Large intestine (tissue), 3 donors: ENCODE data around the gene KCNAB2. TPM values are rescaled to one million over a fixed set of nuclear protein-coding genes. Genes with fewer than 3 reads are reported as not detected.

Experiments used
- DNase-seq, 2 donors: peaks; one replicate each; pipeline versions ENCODE4 v3.0.0 to v3.0.0-alpha.2; 2013
- H3K27ac ChIP-seq: one replicate; pipeline ENCODE4 v1.5.1; 2013; ENCODE audit warnings: low read length
- H3K27me3 ChIP-seq: 2 replicates; pipeline ENCODE4 v1.6.1; 2013; ENCODE audit warnings: low read length; ENCODE audit not compliant: control insufficient read depth, insufficient read depth
- H3K36me3 ChIP-seq: 2 replicates; pipeline ENCODE4 v1.6.1; 2013; ENCODE audit warnings: low read length; ENCODE audit not compliant: control insufficient read depth, insufficient read depth
- H3K4me1 ChIP-seq: one replicate; pipeline ENCODE4 v1.6.1; 2013; ENCODE audit warnings: low read length; ENCODE audit not compliant: control insufficient read depth, insufficient read depth
- H3K4me3 ChIP-seq: one replicate; pipeline ENCODE4 v1.5.1; 2013; ENCODE audit warnings: low read length
- H3K9me3 ChIP-seq: one replicate; pipeline ENCODE4 v1.6.1; 2013; ENCODE audit warnings: mild to moderate bottlenecking, low read depth, low read length, moderate library complexity; ENCODE audit not compliant: control insufficient read depth
- WGBS: methylation state at CpG from one replicate; pipeline ENCODE4 v1.1.5; 2013; ENCODE audit warnings: low lambda C conversion rate; ENCODE audit not compliant: insufficient coverage; 5-methylcytosine and 5-hydroxymethylcytosine counted together
- polyA plus RNA-seq: library from polyadenylated mRNA; unstranded; fragments of 120-200 nt; gene quantifications from one replicate; pipeline ENCODE4 v1.2.1, GENCODE V29; 2013

Gene KCNAB2
- polyA plus RNA-seq, 1 donor, result 27.9 TPM

GRCh38 chr1:6041432-6042062 lies 4.1 kb upstream of the KCNAB2 start:
- no peaks in the 10 kb centered on the region for H3K27me3 ChIP-seq
- no peaks in the 10 kb centered on the region for H3K9me3 ChIP-seq
- 100% methylated on average over 1 of the region's 20 CpGs for WGBS
- H3K36me3 ChIP-seq, result peaks cover 8% of the 10 kb centered on the region
- H3K4me1 ChIP-seq, result peaks cover 20% of the 10 kb centered on the region
- H3K27ac ChIP-seq, result no peak overlapping the region
- H3K4me3 ChIP-seq, result no peak overlapping the region
- no peak for DNase-seq

DNA sequence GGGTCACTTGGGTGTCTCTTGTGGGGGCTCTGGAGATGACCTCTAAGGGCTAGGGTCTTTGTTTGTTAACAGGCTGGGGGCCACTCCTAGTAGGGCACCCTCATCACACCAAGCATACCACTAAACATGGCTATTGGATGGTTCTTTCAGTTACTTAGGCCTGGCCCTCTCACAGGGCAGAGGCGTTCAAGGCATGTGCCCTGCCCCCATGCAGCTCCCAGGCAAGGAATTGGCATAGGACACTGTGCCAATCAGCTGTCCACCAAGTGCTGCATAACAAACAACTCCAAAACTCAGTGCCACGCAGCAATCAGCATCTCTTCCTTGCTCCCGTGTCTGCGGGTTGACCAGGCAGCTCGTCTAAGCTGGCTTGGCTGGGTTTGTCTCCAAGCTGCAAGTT lies 2.1 kb upstream of the KCNAB2 start:
- H3K36me3 ChIP-seq, result peaks cover 8% of the 10 kb centered on the region
- peaks cover 20% of the 10 kb centered on the region for H3K4me1 ChIP-seq
- no peak overlapping the region for H3K4me3 ChIP-seq
- no CpG with 5 or more reads among the region's 5 CpGs for WGBS
- no peaks in the 10 kb centered on the region for H3K9me3 ChIP-seq
- H3K27ac ChIP-seq, result no peak overlapping the region
- no peak for DNase-seq
- H3K27me3 ChIP-seq, result no peaks in the 10 kb centered on the region

- H3K4me1 ChIP-seq, result peaks cover 20% of the 10 kb centered on the region
- no peaks in the 10 kb centered on the region for H3K9me3 ChIP-seq
- H3K4me3 ChIP-seq, result no peak overlapping the region
- H3K36me3 ChIP-seq, result peaks cover 8% of the 10 kb centered on the region
- H3K27me3 ChIP-seq, result no peaks in the 10 kb centered on the region
- 100% methylated on average over 2 of the region's 11 CpGs for WGBS
- DNase-seq, result no peak
- peak overlapping the region; percentile 32 for H3K27ac ChIP-seq
Measured at GRCh38 chr1:6044481-6045109, 1.1 kb upstream of the KCNAB2 start.

DNA sequence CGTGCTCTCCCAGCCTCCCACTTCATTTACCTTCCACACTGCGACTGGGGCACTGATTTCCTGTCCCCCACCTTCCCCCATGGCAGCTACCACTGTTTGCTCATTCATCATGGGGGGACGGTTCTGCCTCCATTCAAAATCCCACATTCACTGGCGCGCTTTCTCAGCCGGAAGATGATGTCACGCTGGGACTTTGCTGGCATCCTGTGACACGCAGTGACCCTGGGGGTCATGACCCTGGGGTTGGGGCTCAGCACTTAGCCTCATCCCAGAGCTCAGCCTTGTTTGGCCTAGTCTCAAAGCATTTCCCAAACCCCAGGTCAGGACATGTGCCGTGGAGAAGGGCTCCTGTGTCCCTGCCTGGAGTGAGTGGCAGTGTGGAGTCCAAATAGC lies 582 bp upstream of the KCNAB2 start:
- DNase-seq, result no peak
- Histone ChIP-seq H3K36me3 (peaks cover 8% of the 10 kb centered on the region), H3K27me3 (no peaks in the 10 kb centered on the region), H3K4me1 (peaks cover 20% of the 10 kb centered on the region), H3K9me3 (no peaks in the 10 kb centered on the region), H3K27ac (peak overlapping the region; percentile 32), H3K4me3 (no peak overlapping the region)
- no CpG with 5 or more reads among the region's 9 CpGs for WGBS

DNA sequence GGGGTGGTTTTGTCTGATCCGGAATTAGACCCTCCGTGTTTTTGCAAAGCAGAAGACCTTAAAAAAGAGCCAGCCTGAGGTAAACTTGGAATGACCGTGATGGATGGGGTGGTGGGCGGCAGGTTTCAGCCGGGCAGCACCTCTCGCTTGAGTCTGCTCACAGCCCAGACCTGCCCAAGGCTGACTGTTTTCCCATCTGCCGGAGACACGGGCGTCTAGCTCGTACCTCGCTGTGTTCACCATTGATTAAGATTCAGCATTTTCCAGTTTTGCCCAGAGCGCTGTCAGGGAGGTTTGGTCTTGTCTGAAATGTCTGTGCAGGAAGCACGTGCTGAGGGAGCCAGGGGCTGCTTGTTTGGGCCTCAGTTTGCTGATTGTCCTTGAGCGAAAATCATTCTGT lies 591 bp downstream of the KCNAB2 start:
- Histone ChIP-seq H3K36me3 (peaks cover 2% of the 10 kb centered on the region), H3K27ac (no peak overlapping the region), H3K27me3 (no peaks in the 10 kb centered on the region), H3K4me1 (peaks cover 20% of the 10 kb centered on the region), H3K9me3 (no peaks in the 10 kb centered on the region), H3K4me3 (no peak overlapping the region)
- WGBS, result no CpG with 5 or more reads among the region's 14 CpGs
- DNase-seq, result no peak

DNA sequence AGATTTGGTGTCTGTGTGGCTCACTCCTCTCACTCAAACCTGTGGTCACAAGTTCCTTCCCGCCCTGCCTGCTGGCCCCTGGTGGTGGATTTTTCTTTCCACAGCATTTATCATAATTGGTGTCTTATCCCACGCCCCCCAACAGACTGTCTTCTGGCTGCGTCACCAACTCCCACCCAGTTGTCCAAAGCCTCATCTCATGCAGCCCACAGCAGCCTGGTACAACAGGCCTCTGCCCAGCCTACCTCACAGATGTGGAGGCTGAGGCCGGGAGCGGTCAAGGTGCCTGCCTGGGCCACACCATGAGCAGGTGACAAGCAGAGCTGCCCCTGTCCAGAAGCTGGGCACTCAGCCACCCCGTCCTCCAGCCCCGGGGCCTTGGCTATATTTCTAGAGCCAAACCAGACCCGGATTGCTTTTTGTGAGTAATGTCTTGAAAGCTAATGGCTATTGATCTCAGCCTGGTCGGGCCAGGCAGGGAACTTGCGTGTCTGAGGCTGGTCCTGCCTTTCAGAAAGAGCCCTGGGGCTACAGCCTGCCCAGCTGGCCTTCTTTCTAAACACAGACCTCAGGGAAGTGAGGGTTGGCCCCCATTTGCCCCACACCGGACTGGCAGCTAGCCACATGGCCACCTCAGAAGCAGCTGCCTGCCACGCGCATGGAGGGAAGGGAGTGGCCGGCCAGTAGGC lies 2.6 kb downstream of the KCNAB2 start:
- Histone ChIP-seq H3K4me1 (peaks cover 20% of the 10 kb centered on the region), H3K27ac (no peak overlapping the region), H3K36me3 (no peaks in the 10 kb centered on the region), H3K27me3 (no peaks in the 10 kb centered on the region), H3K4me3 (no peak overlapping the region), H3K9me3 (no peaks in the 10 kb centered on the region)
- no CpG with 5 or more reads among the region's 14 CpGs for WGBS
- no peak for DNase-seq

GRCh38 chr1:6049419-6049818 lies 3.7 kb downstream of the KCNAB2 start:
- Histone ChIP-seq H3K36me3 (no peaks in the 10 kb centered on the region), H3K9me3 (no peaks in the 10 kb centered on the region), H3K27ac (no peak overlapping the region), H3K27me3 (no peaks in the 10 kb centered on the region), H3K4me3 (no peak overlapping the region), H3K4me1 (peaks cover 19% of the 10 kb centered on the region)
- no peak for DNase-seq
- no CpG with 5 or more reads among the region's 6 CpGs for WGBS

DNA sequence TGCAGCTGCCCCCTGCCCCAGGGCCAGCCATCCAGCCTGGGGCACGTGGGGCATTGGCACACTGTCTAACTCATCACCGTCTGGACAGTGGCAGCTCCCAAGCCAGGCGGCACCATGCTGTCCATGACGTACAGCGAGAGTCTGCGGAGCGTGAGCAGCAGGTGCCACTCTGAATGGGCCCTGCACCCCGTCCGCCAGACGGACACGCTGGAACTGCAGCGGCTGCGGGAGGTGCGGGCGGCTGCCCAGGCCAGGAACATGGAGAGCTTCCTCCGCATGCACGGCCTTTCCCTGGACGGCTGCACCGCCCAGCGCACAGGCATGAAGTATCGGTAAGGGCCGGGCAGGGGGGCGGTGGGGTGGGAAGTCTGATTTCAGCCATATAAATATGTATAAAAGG lies 5.7 kb downstream of the KCNAB2 start:
- Histone ChIP-seq H3K4me1 (peaks cover 1% of the 10 kb centered on the region), H3K27ac (no peak overlapping the region), H3K9me3 (no peaks in the 10 kb centered on the region), H3K27me3 (no peaks in the 10 kb centered on the region), H3K4me3 (no peak overlapping the region), H3K36me3 (no peaks in the 10 kb centered on the region)
- no CpG with 5 or more reads among the region's 23 CpGs for WGBS
- no peak for DNase-seq

GRCh38 chr1:6052543-6053205 lies 7.0 kb downstream of the KCNAB2 start:
- Histone ChIP-seq H3K4me3 (no peak overlapping the region), H3K36me3 (no peaks in the 10 kb centered on the region), H3K9me3 (no peaks in the 10 kb centered on the region), H3K4me1 (peaks cover 8% of the 10 kb centered on the region), H3K27ac (no peak overlapping the region), H3K27me3 (no peaks in the 10 kb centered on the region)
- DNase-seq, result peak; percentile 33 to 61
- 10% methylated on average over 2 of the region's 16 CpGs for WGBS

GRCh38 chr1:6053206-6053546 lies 7.5 kb downstream of the KCNAB2 start:
- peaks cover 8% of the 10 kb centered on the region for H3K4me1 ChIP-seq
- no peaks in the 10 kb centered on the region for H3K9me3 ChIP-seq
- H3K36me3 ChIP-seq, result no peaks in the 10 kb centered on the region
- DNase-seq, result no peak
- 17% methylated on average over 1 of the region's 8 CpGs for WGBS
- H3K27ac ChIP-seq, result no peak overlapping the region
- no peak overlapping the region for H3K4me3 ChIP-seq
- H3K27me3 ChIP-seq, result no peaks in the 10 kb centered on the region
